NCI-H1694 (cell line): ENCODE measurements around the gene TMEM91.
"Not testable (repeated sequence)": the region's sequence is repeated elsewhere in the genome, so short reads cannot be mapped to it uniquely, and the experiment has no call there.

Source experiments
- DNase-seq: peaks from one replicate; lab custom pipeline; 2025; lab: John Stamatoyannopoulos, UW

The TMEM91 gene

GRCh38 chr19:41381536-41381935 lies 5.2 kb downstream of the TMEM91 start:
- DNase-seq, result not testable (repeated sequence)

GRCh38 chr19:41384351-41384750 lies 8.0 kb downstream of the TMEM91 start:
- no peak for DNase-seq

- DNase-seq, result no peak
Measured at GRCh38 chr19:41386442-41386841, 10.1 kb downstream of the TMEM91 start.

GRCh38 chr19:41391618-41392017 lies 15.3 kb downstream of the TMEM91 start:
- DNase-seq, result no peak

- no peak for DNase-seq
Measured at GRCh38 chr19:41392775-41393174, 16.4 kb downstream of the TMEM91 start.

GRCh38 chr19:41395355-41395754 lies 19.0 kb downstream of the TMEM91 start:
- DNase-seq, result no peak

GRCh38 chr19:41397086-41398049 lies 21.0 kb downstream of the TMEM91 start, which contains the start of the genes BCKDHA and EXOSC5:
BCKDHA (plus strand) TSS chr19:41397818; CDS start chr19:41397828, 10 bp downstream.
EXOSC5 (minus strand) TSS chr19:41397359; CDS start chr19:41397328, 31 bp downstream.
- DNase-seq, result peak; percentile 100

- no peak for DNase-seq
Measured at GRCh38 chr19:41398050-41398418, 21.7 kb downstream of the TMEM91 start.

GRCh38 chr19:41398598-41398997 lies 22.3 kb downstream of the TMEM91 start:
- DNase-seq, result no peak

GRCh38 chr19:41399091-41399490 lies 22.8 kb downstream of the TMEM91 start:
- no peak for DNase-seq

GRCh38 chr19:41399525-41399924 lies 23.2 kb downstream of the TMEM91 start:
- DNase-seq, result no peak

GRCh38 chr19:41401483-41401882 lies 25.1 kb downstream of the TMEM91 start:
- DNase-seq, result no peak

- no peak for DNase-seq
Measured at GRCh38 chr19:41402010-41402409, 25.7 kb downstream of the TMEM91 start.

GRCh38 chr19:41403181-41403970 lies 27.0 kb downstream of the TMEM91 start:
- no peak for DNase-seq

- no peak for DNase-seq
Measured at GRCh38 chr19:41405776-41406175, 29.4 kb downstream of the TMEM91 start.

GRCh38 chr19:41407271-41407670 lies 30.9 kb downstream of the TMEM91 start:
- no peak for DNase-seq

- DNase-seq, result no peak
Measured at GRCh38 chr19:41408256-41408655, 31.9 kb downstream of the TMEM91 start.

GRCh38 chr19:41408846-41409245 lies 32.5 kb downstream of the TMEM91 start:
- DNase-seq, result not testable (repeated sequence)

GRCh38 chr19:41409288-41409687 lies 33.0 kb downstream of the TMEM91 start:
- no peak for DNase-seq

GRCh38 chr19:41410336-41411054 lies 34.2 kb downstream of the TMEM91 start:
- no peak for DNase-seq

- no peak for DNase-seq
Measured at GRCh38 chr19:41411100-41411967, 35.0 kb downstream of the TMEM91 start.
